MCF 10A (cell line): ENCODE data around the gene STKLD1. TPM values are rescaled to one million over a fixed set of nuclear protein-coding genes. Genes with fewer than 3 reads are reported as not detected.

Experiments
- BruUV-seq: library from RNA; stranded (reverse); fragments of 400-500 nt; replicated peaks from 2 replicates; lab custom pipeline; 2021; lab: Mats Ljungman, UMichigan
- CTCF ChIA-PET: fragments of 300-600 bp; sonication (Branson Sonifier 250); formaldehyde crosslinking; extraction: SDS; loops from one replicate; lab custom pipeline; 2021; ENCODE audit warnings: antibody characterized with exemption, inconsistent platforms; lab: Yijun Ruan, JAX
- POLR2A ChIA-PET: fragments of 300-600, 350-650 bp; sonication (Branson Sonifier 250); formaldehyde crosslinking; extraction: SDS; loops from one replicate; lab custom pipeline; 2020; ENCODE audit warnings: antibody characterized with exemption, inconsistent platforms; lab: Yijun Ruan, JAX
- DNase-seq: peaks from one replicate; pipeline ENCODE4 v3.0.0-alpha.2; 2018; ENCODE audit not compliant: unreplicated experiment
- H3K27ac Mint-ChIP-seq: one replicate; pipeline ENCODE4 v1.8.0; 2022; ENCODE audit warnings: mild to moderate bottlenecking, low read depth, mixed read lengths; ENCODE audit not compliant: unreplicated experiment
- H3K27me3 Mint-ChIP-seq: one replicate; pipeline ENCODE4 v1.8.0; 2022; ENCODE audit warnings: mixed read lengths; ENCODE audit not compliant: insufficient read depth, unreplicated experiment
- H3K36me3 Mint-ChIP-seq: one replicate; pipeline ENCODE4 v1.8.0; 2022; ENCODE audit warnings: mild to moderate bottlenecking, moderate library complexity, mixed read lengths; ENCODE audit not compliant: insufficient read depth, unreplicated experiment
- H3K4me1 Mint-ChIP-seq: one replicate; pipeline ENCODE4 v1.8.0; 2022; ENCODE audit warnings: mixed read lengths; ENCODE audit not compliant: insufficient read depth, unreplicated experiment
- H3K4me3 Mint-ChIP-seq: one replicate; pipeline ENCODE4 v1.8.0; 2022; ENCODE audit warnings: mild to moderate bottlenecking, moderate library complexity, mixed read lengths; ENCODE audit not compliant: unreplicated experiment
- H3K9me3 Mint-ChIP-seq: one replicate; pipeline ENCODE4 v1.8.0; 2022; ENCODE audit warnings: mixed read lengths; ENCODE audit not compliant: unreplicated experiment
- intact Hi-C: fragments of 100-400 bp; cut with micrococcal nuclease; formaldehyde crosslinking; loops from 2 replicates; pipeline ENCODE4 v1.14.1; 2022
- total RNA-seq: library from RNA; stranded (reverse); gene quantifications from 2 replicates; pipeline ENCODE4 v1.2.3, GENCODE V29; 2022
- TF ChIP-seq, protein P1 (sequence below): fragments of 200-600 bp; IDR thresholded peaks from one replicate; pipeline ENCODE4 v1.8.0; 2022; ENCODE audit warnings: antibody characterized with exemption, mild to moderate bottlenecking; ENCODE audit not compliant: unreplicated experiment

Gene STKLD1
- total RNA-seq, 1 experiment from 2014 or later: 1.3 TPM

DNA sequence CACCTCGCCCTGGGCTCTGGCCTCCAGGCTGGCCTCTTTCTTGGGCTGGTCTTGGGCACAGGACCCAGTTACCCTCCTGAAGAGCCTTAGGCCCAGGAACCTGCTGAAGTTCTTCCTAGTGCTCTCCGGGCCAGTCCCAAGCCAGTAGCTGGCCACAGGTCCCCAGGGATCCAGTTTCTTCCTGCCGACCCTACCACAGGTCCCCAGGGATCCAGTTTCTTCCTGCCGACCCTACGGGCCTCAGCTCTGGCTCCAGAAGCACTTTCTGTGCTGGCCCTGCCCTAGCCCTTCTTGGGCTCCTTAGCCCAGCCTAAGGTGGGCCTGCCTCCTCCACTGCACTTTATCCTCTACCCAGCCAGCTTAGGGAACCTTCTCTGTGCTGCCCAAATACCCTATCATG lies 65.4 kb downstream of the STKLD1 start:
- BruUV-seq: no TSS peak
- ChIA-PET CTCF (interaction anchor here (0.8 kb wide), 1 partner anchor 22 kb away, joined by 3 read pairs; no protein-coding TSS in a partner anchor), POLR2A (no interaction called here)
- Mint-ChIP-seq H3K4me1 (no peaks in the 10 kb centered on the region), H3K27ac (no peak overlapping the region), H3K4me3 (no peak overlapping the region), H3K36me3 (no peaks in the 10 kb centered on the region), H3K27me3 (peaks cover 11% of the 10 kb centered on the region), H3K9me3 (no peaks in the 10 kb centered on the region)
- intact Hi-C loops: no loop called here
- DNase-seq: no peak
- TF ChIP-seq, protein P1, sequence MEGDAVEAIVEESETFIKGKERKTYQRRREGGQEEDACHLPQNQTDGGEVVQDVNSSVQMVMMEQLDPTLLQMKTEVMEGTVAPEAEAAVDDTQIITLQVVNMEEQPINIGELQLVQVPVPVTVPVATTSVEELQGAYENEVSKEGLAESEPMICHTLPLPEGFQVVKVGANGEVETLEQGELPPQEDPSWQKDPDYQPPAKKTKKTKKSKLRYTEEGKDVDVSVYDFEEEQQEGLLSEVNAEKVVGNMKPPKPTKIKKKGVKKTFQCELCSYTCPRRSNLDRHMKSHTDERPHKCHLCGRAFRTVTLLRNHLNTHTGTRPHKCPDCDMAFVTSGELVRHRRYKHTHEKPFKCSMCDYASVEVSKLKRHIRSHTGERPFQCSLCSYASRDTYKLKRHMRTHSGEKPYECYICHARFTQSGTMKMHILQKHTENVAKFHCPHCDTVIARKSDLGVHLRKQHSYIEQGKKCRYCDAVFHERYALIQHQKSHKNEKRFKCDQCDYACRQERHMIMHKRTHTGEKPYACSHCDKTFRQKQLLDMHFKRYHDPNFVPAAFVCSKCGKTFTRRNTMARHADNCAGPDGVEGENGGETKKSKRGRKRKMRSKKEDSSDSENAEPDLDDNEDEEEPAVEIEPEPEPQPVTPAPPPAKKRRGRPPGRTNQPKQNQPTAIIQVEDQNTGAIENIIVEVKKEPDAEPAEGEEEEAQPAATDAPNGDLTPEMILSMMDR: no peak

DNA sequence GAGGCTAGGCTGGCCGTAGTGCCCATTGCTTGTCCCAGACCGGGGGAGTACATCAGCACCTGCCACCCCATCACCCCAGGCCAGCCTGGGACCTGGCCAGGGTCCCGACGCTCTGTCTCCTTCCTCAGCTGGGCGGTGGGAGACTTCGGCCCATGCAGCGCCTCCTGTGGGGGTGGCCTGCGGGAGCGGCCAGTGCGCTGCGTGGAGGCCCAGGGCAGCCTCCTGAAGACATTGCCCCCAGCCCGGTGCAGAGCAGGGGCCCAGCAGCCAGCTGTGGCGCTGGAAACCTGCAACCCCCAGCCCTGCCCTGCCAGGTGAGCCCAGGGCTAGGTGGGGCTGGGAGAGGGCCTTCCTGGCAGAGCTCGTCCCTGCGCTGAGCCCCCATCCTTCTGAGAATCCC lies 67.1 kb downstream of the STKLD1 start:
- Mint-ChIP-seq H3K4me1 (no peaks in the 10 kb centered on the region), H3K27ac (no peak overlapping the region), H3K9me3 (no peaks in the 10 kb centered on the region), H3K27me3 (peaks cover 15% of the 10 kb centered on the region), H3K36me3 (no peaks in the 10 kb centered on the region), H3K4me3 (no peak overlapping the region)
- CTCF ChIA-PET: no interaction called here
- BruUV-seq: no TSS peak
- TF ChIP-seq, protein P1: no peak
- no peak for DNase-seq
- POLR2A ChIA-PET: no interaction called here
- intact Hi-C loops: no loop called here

DNA sequence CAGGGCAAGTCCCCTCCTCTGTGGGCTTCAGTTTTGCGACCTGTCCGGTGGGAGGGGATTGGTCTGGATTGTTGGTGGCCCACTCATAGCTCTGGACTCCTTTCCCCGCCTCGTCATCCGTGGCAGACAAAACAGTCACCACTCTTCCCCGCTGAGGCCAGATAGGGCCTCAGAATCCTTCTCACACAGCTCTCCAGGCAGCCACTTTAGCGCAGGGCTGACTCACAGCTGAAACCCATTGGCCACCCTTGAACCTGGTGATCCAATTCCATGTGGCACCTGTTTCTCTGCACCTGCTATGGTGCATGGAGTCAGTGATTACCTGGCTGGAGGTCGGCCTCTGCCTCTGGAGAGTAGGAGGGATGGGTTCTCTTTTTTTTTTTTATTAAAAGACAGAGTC lies 67.8 kb downstream of the STKLD1 start:
- H3K36me3 Mint-ChIP-seq: no peaks in the 10 kb centered on the region
- no peak for DNase-seq
- ChIA-PET CTCF (interaction anchor here (0.5 to 1.6 kb wide), 3 partner anchors 10 to 355 kb away, joined by 3 read pairs; no protein-coding TSS in a partner anchor), POLR2A (no interaction called here)
- TF ChIP-seq, protein P1: no peak
- H3K9me3 Mint-ChIP-seq: no peaks in the 10 kb centered on the region
- BruUV-seq: no TSS peak
- peaks cover 15% of the 10 kb centered on the region for H3K27me3 Mint-ChIP-seq
- H3K27ac Mint-ChIP-seq: no peak overlapping the region
- H3K4me1 Mint-ChIP-seq: no peaks in the 10 kb centered on the region
- intact Hi-C loops: no loop called here
- no peak overlapping the region for H3K4me3 Mint-ChIP-seq

DNA sequence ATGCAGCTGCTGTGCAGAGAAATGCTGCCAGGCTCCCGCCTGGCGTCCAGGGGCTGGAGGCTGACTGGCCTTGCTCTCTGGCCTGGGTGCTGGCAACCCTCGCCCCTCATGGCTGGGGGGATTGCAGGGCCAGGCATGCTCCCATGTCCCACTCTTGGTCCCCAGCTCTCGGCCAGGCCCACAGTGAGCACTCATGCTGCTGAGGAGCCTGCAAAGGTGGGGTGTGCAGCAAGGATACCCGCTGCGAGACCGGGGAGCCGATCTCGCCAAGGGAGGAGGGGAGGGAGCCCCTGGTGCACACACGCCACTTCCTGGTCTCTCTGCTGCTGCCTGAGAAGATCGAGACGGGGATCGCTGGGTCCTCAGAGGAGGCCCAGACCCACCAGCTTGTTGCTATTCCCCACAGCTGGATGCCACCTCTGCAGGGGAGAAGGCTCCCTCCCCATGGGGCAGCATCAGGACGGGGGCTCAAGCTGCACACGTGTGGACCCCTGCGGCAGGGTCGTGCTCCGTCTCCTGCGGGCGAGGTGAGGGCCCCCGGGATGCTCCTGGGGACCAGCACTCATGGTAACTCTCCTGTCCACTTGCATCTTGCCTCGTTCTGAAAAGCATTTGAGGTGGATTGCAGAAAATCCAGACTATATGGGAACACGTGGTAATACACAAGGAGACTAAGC lies 69.3 kb downstream of the STKLD1 start:
- intact Hi-C loops: no loop called here
- Mint-ChIP-seq H3K9me3 (no peaks in the 10 kb centered on the region), H3K4me1 (no peaks in the 10 kb centered on the region), H3K27ac (no peak overlapping the region), H3K4me3 (no peak overlapping the region), H3K27me3 (peaks cover 15% of the 10 kb centered on the region), H3K36me3 (no peaks in the 10 kb centered on the region)
- CTCF ChIA-PET: interaction anchor here (1.4 to 1.6 kb wide), 2 partner anchors 8 to 25 kb away, joined by 3 to 4 read pairs; no protein-coding TSS in a partner anchor
- DNase-seq: no peak
- POLR2A ChIA-PET: interaction anchor here (1.5 to 1.8 kb wide), 2 partner anchors 14 to 69 kb away, joined by 5 read pairs; partner anchors contain the start of gene CACFD1
- no TSS peak for BruUV-seq
- TF ChIP-seq, protein P1: no peak
